Daoy (cell line): ENCODE data around the gene PTPN1. TPM values are rescaled to one million over a fixed set of nuclear protein-coding genes. Genes with fewer than 3 reads are reported as not detected.
"Not testable (repeated sequence)": the region's sequence is repeated elsewhere in the genome, so short reads cannot be mapped to it uniquely, and the experiment has no call there.

Experiments used
- DNase-seq: peaks from one replicate; pipeline ENCODE4 v3.0.0-alpha.2; 2015; ENCODE audit warnings: low read depth
- total RNA-seq: library from RNA; depleted of rRNA; stranded (reverse); fragments of >200 nt; shearing (Covaris generic); gene quantifications from 2 replicates; pipeline ENCODE4 v1.2.3, GENCODE V29; 2014

PTPN1 gene
- total RNA-seq, 1 experiment from 2014 or later, result 32.2 TPM

DNA sequence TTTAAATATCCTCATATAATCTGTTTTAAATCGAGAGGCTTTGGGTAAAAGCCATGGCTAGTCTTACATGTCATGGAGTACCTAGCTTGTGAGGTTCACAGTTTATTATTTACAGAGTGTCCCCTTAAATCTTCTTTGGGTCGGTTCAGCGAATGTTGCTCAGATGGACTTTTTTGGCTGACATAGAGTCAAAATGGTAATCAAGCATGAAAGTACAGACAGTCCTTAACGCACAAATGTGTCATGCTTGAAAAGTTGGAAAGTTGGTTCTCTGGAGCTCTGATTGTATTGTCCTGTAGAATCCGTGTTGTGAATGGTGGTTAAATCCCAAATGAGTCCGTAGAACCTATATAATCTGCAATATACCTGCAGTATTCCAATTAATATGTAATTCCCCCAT lies 22.0 kb downstream of the PTPN1 start:
- DNase-seq, result no peak

DNA sequence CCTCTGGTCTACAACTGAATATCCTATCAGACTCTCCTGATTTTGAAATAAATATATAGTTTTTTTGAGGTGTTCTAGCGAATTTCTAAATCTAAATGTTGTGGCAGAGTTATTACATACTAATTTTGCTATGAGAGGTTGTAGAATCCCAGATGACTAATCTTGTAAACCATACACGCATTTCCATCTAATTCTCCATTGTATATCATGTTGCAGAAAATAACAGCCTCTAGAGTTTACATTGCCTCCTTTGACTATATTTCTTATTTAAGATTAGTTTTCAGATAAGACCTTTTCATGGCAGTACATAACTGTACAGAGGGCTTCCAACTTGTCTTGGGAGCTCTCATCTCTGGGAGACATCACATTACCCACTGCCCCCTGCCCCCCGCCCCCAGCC lies 22.9 kb downstream of the PTPN1 start:
- no peak for DNase-seq

- DNase-seq, result no peak
Observed at GRCh38 chr20:50533464-50533863, 23.3 kb downstream of the PTPN1 start.

DNA sequence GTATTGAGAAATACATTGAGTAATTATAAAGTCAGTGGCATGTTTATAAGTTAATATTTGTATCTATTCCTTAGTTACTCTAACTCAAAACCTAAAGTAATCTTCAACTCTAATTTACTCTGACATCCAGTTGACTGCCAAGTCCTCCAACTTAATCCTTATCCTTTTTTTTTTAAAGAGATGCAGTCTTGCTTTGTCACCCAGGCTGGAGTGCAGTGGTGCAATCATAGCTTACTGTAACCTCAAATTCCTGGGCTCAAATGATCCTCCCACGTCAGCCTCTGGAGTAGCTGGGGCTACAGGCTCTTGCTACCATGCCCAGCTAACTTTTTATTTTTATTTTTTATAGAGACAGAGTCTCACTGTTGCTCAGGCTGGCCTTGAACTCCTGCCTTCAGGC lies 24.4 kb downstream of the PTPN1 start:
- peak; percentile 51 for DNase-seq

DNA sequence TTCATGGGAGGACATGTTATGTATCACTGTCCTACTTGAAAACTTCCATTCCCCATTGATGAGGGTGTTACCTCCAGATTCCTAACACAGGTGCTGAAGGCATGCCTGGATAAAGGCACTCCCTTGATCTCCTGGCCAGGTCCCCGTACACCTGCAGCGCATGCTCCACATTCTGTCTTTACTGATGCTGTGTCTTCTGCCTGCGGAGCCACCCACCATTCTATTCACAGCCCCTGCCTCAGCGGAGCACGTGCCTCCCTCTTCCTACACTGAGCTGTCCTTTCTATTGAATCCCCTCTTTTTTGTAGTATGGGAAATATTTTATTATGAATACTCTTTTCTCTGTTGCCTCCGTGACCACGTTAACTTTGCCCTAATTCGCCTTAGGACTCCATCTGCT lies 25.0 kb downstream of the PTPN1 start:
- no peak for DNase-seq

DNA sequence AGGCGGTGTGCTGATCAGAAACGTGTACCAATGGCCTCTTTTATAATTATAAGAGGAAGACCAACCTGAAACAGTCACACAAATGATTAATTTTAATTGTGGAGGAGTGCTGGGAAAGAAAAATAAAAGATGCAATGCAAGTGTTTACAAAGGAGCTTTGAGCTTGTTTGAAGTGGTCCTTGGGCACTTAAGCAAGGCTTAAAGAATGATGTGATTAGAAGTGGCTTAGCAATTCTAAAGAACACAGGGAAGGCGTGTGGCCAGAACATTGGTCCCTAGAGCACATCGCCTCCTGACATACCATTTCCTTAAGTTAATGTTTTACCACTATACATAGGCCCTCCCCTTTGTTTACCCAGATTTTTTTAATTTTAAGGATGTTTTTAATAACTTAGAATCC lies 26.1 kb downstream of the PTPN1 start:
- no peak for DNase-seq

- no peak for DNase-seq
Observed at GRCh38 chr20:50537546-50538201, 27.5 kb downstream of the PTPN1 start.

GRCh38 chr20:50538276-50538675 lies 28.1 kb downstream of the PTPN1 start:
- DNase-seq, result no peak

DNA sequence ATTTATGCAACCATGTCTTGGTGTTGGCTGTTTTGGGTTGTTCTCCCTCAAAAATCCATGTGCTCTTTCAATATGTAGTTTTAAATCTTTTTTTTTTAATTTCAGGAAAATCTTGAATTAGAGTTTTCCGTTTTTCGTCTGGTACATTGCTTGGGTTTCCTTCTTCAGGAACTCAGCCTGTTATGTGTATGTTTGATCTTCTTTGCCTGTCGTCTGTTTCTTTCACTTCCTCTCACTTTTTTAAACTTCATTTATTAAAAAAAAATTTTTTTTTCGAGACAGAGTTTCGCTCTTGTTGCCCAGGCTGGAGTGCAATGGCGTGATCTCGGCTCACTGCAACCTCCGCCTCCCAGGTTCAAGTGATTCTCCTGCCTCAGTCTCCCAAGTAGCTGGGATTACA lies 29.6 kb downstream of the PTPN1 start:
- DNase-seq, result not testable (repeated sequence)

- peak; percentile 63 for DNase-seq
Observed at GRCh38 chr20:50540620-50541605, 30.7 kb downstream of the PTPN1 start.

- DNase-seq, result no peak
Observed at GRCh38 chr20:50541606-50542041, 31.4 kb downstream of the PTPN1 start.

GRCh38 chr20:50543326-50543725 lies 33.1 kb downstream of the PTPN1 start:
- DNase-seq, result no peak

GRCh38 chr20:50545126-50545525 lies 34.9 kb downstream of the PTPN1 start:
- no peak for DNase-seq

DNA sequence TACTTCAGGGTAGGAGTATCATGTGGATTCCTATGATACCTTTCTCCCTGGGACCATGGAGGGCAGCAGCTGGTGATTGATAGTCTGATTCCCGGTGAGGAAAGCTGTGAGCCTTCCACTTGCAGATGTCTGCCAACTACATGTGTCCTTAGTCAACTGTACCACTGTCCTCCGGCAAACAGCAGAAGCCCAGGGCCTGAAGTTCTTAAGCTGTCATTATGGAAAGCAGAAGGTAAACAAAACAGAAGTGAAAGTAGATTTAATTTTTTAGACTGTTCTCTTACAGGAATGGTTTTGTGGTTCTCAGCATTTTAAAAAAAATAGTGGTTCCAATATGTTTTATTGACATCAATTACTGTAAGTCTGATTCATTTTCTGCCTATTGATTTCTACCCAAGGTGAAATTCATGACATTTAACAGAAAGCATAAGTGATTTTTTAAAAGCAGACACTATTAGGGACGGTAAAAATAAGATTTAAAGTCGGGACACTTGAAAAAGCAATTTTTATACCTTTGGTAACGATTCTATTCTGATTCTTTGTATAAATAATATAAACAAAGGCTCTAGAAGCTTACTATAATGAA lies 36.6 kb downstream of the PTPN1 start:
- DNase-seq, result no peak

DNA sequence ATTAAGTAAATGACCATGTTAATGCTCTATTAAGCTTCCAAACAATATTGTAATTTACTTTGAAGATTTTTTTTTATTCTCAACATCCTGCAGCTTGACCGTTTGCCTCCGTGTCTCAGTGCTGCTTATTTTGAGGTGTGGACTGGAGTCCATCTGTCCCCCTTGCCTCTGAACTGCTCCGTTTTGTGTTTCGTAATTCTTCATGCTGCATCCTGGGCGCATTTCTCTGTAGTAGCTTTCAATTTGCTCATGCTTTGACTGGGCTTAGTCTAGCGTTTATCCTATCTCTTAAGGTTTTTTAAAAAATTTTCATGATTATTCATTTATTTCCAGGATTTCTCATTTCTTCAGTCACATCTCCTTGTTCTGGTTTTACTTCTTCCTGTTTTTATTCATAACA lies 37.8 kb downstream of the PTPN1 start:
- no peak for DNase-seq

DNA sequence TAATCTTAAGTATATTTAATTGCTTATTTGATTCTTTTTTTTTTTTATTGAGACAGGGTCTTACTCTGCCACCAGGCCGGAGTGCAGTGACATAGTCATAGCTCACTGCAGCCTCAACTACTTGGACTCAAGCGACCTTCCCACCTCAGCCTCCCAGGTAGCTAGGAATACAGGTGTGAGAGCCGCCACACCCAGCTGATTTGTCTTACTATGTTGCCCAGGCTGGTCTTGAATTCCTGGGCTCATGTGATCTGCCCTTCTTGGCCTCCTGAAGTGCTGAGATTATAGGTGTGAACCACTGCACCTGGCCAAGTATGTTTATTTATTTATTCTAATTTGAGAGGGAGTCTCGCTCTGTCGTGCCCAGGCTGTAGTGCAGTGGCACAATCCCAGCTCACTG lies 38.2 kb downstream of the PTPN1 start:
- no peak for DNase-seq

GRCh38 chr20:50550531-50550930 lies 40.3 kb downstream of the PTPN1 start:
- DNase-seq, result no peak

GRCh38 chr20:50551288-50551687 lies 41.1 kb downstream of the PTPN1 start:
- no peak for DNase-seq

DNA sequence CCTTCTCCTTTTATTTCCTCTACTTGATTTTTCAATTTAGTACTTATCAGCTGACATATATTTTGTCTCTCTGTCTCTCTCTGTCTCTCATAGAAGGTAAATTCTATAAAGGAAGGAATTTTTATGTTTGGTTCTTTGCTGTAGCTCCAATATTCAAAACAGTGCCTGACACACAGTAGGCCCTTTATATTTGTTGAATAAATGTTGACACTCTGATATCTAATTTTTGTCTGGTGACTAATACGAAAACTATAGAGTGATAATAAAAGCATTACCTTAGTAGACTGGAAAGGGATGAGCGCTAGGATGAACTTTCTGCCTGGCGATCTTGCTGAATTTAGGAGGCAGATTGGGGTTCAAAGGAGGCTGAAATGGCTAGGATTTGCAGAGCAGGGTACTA lies 42.8 kb downstream of the PTPN1 start:
- no peak for DNase-seq

DNA sequence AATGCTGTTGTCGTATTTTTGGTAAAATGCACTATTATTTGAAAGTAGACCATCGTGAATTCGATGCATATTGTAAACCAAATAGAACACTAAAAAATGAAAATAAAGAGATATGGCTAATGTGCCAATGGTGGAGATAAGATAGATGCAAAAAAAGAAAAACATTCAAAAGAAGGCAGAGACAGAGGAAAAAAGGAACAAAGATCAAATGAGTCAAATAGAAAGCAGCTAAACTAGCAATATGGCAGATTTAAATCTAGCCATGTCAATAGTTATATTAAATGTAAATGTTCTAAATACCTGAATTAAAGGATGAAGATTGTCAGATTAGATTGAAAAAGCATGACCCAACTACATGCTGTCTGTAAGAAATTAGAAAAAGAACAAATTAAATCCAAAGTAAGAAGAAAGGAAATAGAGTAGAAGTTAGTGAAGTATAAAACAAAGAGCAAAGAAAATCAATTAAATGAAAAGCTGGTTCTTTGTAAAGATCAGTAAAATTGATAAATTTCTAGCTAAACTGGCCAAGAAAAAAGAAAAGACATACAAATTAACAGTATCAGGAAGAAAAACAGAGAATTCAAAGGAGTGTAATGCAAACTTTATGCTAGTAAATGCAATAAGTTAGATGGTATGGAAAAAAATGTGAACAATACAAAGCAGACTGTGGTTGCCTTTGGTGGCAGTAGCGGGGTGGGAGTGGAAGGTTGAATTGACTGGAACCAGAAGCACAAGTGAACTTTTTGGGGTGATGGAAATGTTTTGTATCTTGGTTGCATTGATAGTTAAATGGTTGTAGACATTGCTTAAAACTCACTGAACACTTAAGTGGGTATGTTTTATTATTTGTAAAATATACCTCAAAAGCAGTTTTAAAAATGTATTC lies 44.8 kb downstream of the PTPN1 start:
- DNase-seq, result no peak

- DNase-seq, result no peak
Observed at GRCh38 chr20:50555662-50556061, 45.5 kb downstream of the PTPN1 start.
